ENCODE data around the gene CDC42BPA. TPM values are rescaled to one million over a fixed set of nuclear protein-coding genes. Genes with fewer than 3 reads are reported as not detected.
A peak's percentile ranks its signal among the peaks of the same experiment; 100 is the strongest.

Gene CDC42BPA
- total and polyA plus RNA-seq, 9 of the 15 experiments (the other 6 are each of a cell fraction or from before 2014, with no cell fraction given): 8.0 to 77.5 (median 52.1) TPM

DNA sequence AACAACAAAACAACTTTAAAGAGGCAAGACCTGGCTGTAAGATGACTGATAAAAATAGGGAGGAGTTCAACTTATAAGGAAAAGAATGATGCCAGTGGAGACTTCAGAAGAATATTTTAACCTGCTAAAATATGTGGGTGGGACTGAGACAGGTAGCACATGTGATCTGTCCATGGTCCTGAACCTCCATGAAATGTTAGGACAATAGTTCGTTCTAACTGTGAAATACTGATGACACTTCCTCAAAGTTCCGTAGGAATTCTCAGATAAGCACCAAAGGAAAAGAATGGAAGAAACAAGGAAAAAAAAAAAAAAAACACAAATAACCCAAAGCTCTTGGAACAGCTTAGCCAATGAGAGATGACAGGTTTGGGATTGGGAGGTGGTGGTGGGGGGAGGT is 44.7 kb downstream of the CDC42BPA start (continued):
- TF ChIP-seq, protein P1, sequence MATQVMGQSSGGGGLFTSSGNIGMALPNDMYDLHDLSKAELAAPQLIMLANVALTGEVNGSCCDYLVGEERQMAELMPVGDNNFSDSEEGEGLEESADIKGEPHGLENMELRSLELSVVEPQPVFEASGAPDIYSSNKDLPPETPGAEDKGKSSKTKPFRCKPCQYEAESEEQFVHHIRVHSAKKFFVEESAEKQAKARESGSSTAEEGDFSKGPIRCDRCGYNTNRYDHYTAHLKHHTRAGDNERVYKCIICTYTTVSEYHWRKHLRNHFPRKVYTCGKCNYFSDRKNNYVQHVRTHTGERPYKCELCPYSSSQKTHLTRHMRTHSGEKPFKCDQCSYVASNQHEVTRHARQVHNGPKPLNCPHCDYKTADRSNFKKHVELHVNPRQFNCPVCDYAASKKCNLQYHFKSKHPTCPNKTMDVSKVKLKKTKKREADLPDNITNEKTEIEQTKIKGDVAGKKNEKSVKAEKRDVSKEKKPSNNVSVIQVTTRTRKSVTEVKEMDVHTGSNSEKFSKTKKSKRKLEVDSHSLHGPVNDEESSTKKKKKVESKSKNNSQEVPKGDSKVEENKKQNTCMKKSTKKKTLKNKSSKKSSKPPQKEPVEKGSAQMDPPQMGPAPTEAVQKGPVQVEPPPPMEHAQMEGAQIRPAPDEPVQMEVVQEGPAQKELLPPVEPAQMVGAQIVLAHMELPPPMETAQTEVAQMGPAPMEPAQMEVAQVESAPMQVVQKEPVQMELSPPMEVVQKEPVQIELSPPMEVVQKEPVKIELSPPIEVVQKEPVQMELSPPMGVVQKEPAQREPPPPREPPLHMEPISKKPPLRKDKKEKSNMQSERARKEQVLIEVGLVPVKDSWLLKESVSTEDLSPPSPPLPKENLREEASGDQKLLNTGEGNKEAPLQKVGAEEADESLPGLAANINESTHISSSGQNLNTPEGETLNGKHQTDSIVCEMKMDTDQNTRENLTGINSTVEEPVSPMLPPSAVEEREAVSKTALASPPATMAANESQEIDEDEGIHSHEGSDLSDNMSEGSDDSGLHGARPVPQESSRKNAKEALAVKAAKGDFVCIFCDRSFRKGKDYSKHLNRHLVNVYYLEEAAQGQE (IDR thresholded peaks at IDR 0.05; ENCODE audit: borderline replicate concordance): peak; percentile 98
- TF ChIP-seq, protein P1 (CRISPR knock-in tag; IDR thresholded peaks at IDR 0.05; ENCODE audit: low read depth): peak; percentile 62; the same call in 1 of the 2 replicates
- TF ChIP-seq, protein P2, sequence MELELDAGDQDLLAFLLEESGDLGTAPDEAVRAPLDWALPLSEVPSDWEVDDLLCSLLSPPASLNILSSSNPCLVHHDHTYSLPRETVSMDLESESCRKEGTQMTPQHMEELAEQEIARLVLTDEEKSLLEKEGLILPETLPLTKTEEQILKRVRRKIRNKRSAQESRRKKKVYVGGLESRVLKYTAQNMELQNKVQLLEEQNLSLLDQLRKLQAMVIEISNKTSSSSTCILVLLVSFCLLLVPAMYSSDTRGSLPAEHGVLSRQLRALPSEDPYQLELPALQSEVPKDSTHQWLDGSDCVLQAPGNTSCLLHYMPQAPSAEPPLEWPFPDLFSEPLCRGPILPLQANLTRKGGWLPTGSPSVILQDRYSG (tag; conservative IDR thresholded peaks at IDR 0.05; ENCODE audit: low read depth): no peak
- TF ChIP-seq HDAC2 (IDR thresholded peaks at IDR 0.05): peak; percentile 54; the same call in 1 of the 2 replicates
- TF ChIP-seq EHMT2 (IDR thresholded peaks at IDR 0.05): peak; percentile 97
